Stimulated activated naive CD4-positive, alpha-beta T cell treated with Interleukin-2 at 50 U/mL for 16 hours (primary cell): ENCODE data around the gene DDR2.
"Not testable (repeated sequence)": the region's sequence is repeated elsewhere in the genome, so short reads cannot be mapped to it uniquely, and the experiment has no call there.

Source experiments
- DNase-seq: peaks from one replicate; lab custom pipeline; 2025; lab: John Stamatoyannopoulos, UW

The DDR2 gene

DNA sequence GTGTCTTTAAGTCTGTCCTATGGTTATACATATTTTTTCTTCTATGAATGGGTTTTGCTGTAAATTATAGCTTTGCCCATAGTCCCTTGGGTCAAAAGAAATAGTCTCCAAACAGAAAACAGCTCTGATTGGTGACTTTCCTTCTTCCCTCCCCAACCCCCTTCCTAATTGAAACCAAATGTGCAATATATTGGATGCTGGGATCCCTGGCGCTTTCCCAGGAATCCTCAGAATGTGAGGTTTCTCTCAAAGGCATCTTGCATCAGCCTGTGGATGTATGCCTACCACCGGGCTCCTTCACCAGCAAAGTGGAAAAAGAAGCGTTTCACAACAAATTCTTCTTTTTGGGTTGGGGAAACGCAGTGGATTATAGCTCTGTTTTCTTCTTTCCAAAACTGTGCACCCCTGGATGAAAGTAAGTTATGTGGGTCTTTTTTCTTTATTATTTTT is at the start of gene DDR2:
TSS of gene DDR2 (plus strand) at position 248 of the 450 bp plus-strand sequence. CDS start 86,600 bp downstream, outside the sequence.
- DNase-seq: no peak

- DNase-seq: not testable (repeated sequence)
Measured at GRCh38 chr1:162582901-162583300, 49.4 kb upstream of the DDR2 start.

GRCh38 chr1:162585101-162585500 is 47.2 kb upstream of the DDR2 start:
- DNase-seq: not testable (repeated sequence)

DNA sequence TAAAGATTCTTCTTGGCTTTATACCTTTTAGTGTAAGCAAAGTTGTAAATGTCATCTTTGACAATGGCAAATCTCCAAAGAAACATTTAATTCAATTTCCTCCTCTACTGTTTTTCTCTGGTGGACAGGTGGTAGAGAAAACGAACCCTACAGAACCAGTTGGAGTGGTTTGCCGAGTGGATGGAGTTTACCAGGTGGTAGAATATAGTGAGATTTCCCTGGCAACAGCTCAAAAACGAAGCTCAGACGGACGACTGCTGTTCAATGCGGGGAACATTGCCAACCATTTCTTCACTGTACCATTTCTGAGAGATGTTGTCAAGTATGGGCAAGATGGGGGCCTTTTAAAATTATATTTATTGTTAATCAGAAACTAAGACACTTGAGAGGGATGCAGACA is 44.9 kb upstream of the DDR2 start:
- DNase-seq: no peak

- DNase-seq: no peak
Measured at GRCh38 chr1:162587761-162588260, 44.5 kb upstream of the DDR2 start.

- no peak for DNase-seq
Measured at GRCh38 chr1:162590101-162590500, 42.2 kb upstream of the DDR2 start.

- DNase-seq: no peak
Measured at GRCh38 chr1:162590686-162591085, 41.6 kb upstream of the DDR2 start.

- DNase-seq: no peak
Measured at GRCh38 chr1:162596514-162597170, 35.6 kb upstream of the DDR2 start.

DNA sequence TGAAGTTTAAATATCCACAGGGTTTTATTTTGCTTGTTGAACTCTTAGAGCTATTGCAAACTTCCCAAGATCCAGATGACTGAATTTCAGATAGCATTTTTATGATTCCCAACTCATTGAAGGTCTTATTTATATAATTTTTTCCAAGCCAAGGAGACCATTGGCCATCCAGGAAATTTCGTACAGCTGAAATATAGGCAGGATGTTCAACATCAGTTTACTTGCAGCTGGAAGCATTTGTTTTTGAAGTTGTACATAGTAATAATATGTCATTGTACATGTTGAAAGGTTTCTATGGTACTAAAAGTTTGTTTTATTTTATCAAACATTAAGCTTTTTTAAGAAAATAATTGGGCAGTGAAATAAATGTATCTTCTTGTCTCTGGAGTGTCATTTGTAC is 32.8 kb upstream of the DDR2 start:
- no peak for DNase-seq

GRCh38 chr1:162603117-162603516 is 29.1 kb upstream of the DDR2 start:
- not testable (repeated sequence) for DNase-seq

- DNase-seq: no peak
Measured at GRCh38 chr1:162605225-162605927, 26.9 kb upstream of the DDR2 start.

GRCh38 chr1:162609306-162609705 is 23.0 kb upstream of the DDR2 start:
- no peak for DNase-seq

GRCh38 chr1:162612606-162613400 is 19.5 kb upstream of the DDR2 start:
- DNase-seq: no peak

DNA sequence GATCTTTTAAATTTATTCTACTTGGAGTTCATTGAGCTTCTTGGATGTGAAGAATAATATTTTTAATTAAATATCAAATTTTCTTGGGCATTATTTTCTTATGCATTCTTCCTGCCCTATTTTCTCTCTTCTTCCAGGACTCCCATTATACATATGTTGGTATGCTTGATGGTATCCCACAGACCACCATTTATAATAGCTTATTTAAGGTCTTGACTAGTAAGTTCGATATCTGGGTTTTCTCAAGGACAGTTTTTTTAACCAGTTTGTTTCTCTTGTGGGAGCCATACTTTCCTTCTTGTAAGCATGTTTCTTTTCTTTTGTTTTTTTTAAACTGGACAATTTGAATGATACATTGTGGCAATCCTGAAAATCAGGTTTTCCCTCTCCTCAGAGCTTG is 15.4 kb upstream of the DDR2 start:
- DNase-seq: no peak

DNA sequence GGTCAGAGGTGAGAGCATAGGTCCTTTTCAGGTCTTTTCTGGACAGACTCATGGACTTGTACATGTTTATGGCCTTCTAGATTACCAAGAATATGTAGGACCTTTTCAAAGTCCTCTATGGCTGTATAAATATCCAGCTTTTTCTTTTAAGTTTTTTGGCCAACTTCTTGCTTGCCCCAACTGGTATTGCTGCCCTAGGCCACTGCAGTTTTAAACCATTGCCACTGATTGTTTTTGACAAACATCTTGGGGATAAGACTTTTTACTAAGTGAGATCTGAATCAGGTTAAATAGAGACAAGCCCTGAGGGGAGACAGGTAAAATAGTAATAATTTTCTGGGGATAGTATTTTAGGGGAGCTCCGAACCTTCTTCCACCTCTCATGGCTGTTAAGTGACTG is 14.8 kb upstream of the DDR2 start:
- DNase-seq: no peak

- DNase-seq: no peak
Measured at GRCh38 chr1:162619076-162619475, 13.2 kb upstream of the DDR2 start.

- DNase-seq: no peak
Measured at GRCh38 chr1:162621256-162621655, 11.0 kb upstream of the DDR2 start.

GRCh38 chr1:162625679-162626078 is 6.6 kb upstream of the DDR2 start:
- no peak for DNase-seq

GRCh38 chr1:162626094-162626493 is 6.2 kb upstream of the DDR2 start:
- DNase-seq: no peak

DNA sequence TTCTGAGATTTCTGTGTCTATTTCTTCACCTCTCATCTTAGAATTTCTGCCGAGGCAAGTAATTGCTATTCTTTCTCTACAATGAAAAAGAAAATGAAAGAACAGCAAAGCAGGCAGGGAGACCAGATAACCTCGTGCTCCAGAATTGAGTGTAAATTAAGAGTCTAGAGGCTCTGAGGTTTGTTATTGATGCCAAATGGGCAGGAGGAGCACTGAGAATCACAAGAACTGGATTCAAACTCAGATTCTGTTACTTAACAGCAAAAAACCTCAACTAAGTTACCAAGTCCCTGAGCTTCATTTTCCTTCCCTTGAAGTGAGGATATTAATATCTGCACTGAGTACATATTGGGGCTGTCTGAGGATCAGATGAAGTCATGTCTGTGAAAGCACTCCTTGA is 5.5 kb upstream of the DDR2 start:
- DNase-seq: no peak

GRCh38 chr1:162627662-162628296 is 4.5 kb upstream of the DDR2 start:
- no peak for DNase-seq

DNA sequence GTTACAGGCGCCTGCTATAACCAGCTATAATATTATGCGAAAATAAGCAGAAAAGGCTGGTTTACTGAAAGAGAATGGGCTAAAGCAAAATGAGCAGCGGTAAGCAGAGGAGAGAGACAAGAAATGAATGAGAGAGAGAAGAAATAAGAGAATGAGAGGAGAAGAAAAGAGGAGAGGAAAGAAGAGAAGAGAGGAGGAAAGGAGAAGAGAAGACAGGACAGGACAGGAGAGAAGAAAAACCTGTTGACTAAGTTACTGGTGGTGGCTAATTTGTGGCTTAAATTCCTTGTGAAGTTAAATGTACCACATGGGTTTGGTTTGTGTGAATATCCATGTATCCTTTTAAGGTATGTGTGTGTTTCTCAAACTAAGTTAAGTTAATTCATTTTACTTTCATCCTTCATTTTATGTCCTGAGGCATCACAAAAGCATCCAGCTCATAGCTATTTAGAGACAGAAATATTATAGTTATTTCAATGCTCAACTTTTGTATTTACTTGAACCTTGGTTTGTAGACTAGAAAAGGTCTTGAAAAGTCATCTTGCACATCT is 3.1 kb upstream of the DDR2 start:
- DNase-seq: no peak
